SU-DHL-6 (cell line): Measurements from ENCODE around the gene GKN2.

Experiments used
- CTCF ChIP-seq: fragments of 200-600 bp; sonication (generic); IDR thresholded peaks from one replicate; pipeline ENCODE4 v1.5.1; 2017; ENCODE audit warnings: antibody characterized with exemption, mild to moderate bottlenecking, low read length, moderate library complexity; ENCODE audit not compliant: insufficient read depth, poor library complexity, severe bottlenecking
- EZH2phosphoT487 ChIP-seq: fragments of 200-600 bp; sonication (generic), shearing (Covaris generic); conservative IDR thresholded peaks from 2 replicates; pipeline ENCODE4 v1.6.1; 2018; ENCODE audit warnings: mild to moderate bottlenecking, antibody characterized with exemption, low read length, moderate library complexity, mixed read lengths

GRCh38 chr2:68946117-68946516 lies 6.6 kb downstream of the GKN2 start:
- no peak for TF ChIP-seq CTCF
- no peak for TF ChIP-seq EZH2phosphoT487
